Stimulated activated CD4-positive, alpha-beta T cell treated with anti-CD3 and anti-CD28 coated beads, Interleukin-12 subunit alpha, Interleukin-12 subunit beta, amount 100 ng/mL, for 24 hours (primary cell): Measurements from ENCODE around the gene ITPR3.

Experiments
- DNase-seq, 2 experiments: peaks; one replicate each; pipeline ENCODE4 v3.0.0-alpha.2; 2020; ENCODE audit warnings: low read depth in 2 of 2

The ITPR3 gene

DNA sequence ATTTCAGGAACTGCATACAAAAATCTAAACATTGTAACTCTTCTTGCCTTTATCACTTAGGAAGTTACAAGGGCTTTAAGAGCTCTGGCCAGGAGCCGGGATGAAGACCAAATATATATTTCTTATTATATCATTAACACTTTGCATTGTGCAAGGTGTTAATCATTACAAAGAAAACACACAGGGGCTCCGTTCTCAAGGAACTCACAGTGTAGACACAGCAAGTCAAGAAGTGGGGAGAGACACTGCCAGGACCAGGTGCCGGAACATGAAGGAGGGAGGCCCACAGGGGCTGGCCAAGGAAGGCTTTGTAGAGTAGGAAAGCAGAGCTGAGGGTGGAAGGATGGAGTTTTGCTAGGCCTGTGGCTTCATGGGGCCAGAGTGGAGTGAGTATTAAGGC lies 17.4 kb downstream of the ITPR3 start:
- no peak for DNase-seq

DNA sequence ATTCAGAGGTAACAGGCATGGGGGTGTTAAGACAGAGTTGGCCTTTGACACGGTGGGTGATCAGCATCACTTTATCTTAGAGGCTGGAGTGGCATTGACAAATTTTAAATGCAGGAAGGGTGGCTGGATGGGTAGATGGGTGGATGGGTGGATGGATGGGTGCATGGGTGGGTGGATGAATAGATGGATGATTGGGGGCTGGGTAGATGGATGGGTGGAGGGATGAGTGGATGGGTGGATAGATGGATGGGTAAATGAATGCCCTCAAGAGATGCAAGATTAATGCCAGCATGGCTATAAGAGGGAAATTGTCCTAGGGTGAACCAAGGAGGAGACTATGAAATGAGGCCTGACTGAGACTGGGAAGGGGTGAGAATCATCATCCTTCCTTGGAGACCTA lies 18.4 kb downstream of the ITPR3 start:
- no peak for DNase-seq

DNA sequence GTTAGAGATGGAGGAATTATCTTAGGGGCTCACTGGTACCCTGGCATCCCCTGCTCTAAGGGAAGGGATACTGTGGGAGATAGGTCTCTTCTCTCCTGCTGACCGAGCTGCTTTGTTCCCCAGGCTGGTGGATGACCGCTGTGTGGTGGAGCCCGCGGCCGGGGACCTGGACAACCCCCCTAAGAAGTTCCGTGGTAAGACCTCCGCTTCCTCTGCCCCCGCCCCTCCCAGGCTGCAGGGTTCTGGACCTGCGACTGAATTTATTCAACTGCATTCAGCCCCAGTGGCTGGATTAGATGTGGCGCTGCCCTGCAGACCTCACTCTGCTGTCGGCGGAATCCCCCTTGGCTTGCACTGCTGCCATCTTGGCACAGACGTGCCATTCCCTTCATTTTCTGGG lies 19.2 kb downstream of the ITPR3 start:
- DNase-seq = no peak

DNA sequence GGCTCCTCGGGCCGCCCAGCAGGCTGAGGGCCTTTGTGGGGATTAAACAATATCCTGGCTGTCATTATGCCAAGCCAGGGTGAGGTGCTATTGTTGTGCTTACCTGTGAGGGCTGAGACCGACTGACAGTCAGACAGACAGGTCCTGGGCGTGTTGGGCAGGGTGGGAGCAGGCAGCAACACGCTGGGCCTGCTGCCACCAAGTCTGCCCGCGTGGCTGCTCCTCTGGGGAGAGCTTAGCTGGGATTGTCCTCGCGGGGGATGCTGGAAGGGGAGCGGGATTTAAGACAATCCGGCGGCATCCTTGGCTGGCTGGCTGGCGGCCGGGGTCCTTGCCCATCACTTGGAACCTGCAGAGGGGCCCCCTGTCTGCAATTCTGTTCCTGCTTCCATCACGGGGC lies 20.0 kb downstream of the ITPR3 start:
- no peak for DNase-seq

DNA sequence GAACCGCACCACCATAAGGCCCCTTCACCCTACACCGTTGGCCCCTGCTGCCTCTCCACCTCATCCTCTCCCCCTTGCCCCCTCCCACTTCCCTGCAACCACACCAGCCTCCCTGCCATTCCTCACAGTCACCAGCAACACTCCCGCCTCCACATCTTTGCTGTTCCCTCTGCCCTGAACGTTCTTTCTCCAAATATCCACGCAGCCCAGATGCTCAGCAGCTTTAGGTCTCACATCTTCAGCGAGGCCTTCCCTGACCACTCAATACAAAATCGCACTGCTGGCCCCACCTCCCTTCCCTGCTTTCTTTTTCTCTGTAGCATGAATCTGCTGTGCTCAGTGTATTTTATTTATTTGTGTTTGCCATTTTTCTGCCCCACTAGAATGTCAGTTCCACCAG lies 20.5 kb downstream of the ITPR3 start:
- no peak for DNase-seq

DNA sequence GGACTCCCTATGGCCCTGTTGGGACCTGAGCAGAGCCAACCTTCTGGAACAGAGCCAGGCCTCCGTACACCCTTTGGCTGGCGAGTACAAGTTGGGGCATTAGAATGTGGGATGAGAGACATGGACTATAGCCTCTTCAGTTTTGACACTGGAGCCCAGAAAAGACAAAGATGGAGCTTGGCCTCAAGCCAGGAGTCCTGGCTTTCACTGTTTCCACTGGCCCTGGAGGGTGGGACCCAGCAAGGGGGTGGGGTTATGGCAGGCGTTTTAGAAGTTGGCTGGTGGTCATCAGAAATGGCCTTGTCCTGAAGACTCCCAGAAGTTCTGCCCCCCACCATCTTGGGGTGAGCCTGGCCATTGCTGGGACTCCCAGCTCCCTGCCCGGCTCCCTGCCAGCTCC lies 21.8 kb downstream of the ITPR3 start:
- no peak for DNase-seq

- no peak for DNase-seq
Measured at GRCh38 chr6:33651403-33651802, 30.3 kb downstream of the ITPR3 start.

GRCh38 chr6:33652002-33652401 lies 30.9 kb downstream of the ITPR3 start:
- DNase-seq = no peak

DNA sequence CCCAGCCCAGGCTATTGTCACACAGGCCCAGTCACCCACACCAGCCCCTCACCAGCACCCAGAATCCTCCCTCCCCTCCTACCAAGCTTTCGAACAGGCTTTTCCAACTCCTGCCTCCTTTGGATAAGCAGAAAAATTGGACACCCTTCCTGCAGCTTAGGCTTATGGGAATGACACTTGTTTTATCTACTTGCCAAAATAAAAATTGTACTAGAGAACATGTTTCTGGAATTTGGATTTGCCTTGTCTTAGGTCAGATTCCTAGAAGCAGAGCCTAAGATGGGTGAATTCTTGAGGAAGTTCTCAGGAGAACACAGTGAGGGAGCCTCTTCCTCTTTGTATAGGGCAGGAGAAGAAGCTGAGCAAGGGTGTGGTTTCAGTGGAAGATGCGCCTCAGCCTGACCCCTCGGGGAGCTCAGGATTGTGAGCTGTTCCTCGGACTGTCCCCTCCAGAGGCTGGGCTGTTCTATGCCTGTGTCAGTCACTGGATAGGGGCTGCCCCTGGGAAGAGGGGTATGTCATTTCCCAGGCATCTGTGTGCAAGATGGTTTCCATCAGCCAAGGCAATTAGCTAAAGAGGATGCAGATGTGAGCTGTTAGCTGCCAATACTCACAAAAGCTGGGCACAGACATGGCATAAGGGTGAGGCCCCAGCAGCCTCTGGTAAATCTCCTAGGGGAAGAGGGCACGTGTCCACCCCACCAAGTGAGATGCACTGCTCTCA lies 33.9 kb downstream of the ITPR3 start:
- no peak for DNase-seq

- DNase-seq = no peak
Measured at GRCh38 chr6:33656844-33657243, 35.7 kb downstream of the ITPR3 start.

- no peak for DNase-seq
Measured at GRCh38 chr6:33658982-33659689, 38.0 kb downstream of the ITPR3 start.

GRCh38 chr6:33659986-33660385 lies 38.9 kb downstream of the ITPR3 start:
- no peak for DNase-seq

DNA sequence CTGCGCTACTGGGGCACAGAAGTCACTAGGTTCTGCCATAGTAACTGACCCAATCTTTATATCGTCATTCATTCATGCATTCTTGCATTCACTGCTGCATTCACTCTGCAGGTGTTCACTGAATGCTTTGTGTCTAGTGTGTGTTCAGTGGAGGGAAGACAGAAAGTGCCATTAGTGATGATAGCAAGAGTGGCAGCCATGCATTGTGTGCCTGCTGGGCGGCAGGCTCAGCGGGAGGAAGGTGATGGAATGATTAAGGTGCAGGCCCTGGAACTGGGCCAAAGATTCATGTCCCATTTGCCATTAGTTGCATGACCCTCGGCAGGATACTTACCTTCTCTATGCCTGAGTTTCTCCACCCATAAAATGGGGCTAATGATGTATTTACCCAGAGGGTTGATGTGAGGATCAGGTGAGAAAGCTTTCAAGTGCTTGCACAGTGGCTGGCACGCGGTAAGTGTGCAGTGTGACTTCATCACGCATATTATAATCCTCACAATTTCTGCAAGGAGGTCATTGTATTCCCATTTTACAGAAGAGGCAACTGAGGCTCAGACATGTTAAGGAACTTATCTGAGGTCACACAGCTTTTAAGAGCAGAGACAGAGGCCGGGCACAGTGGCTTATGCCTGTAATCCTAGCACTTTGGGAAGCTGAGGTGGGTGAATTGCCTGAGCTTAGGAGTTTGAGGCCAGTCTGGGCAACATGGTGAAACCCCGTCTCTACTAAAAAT lies 40.1 kb downstream of the ITPR3 start:
- no peak for DNase-seq

- no peak for DNase-seq
Measured at GRCh38 chr6:33662318-33662717, 41.2 kb downstream of the ITPR3 start.

- DNase-seq = no peak
Measured at GRCh38 chr6:33663028-33663427, 41.9 kb downstream of the ITPR3 start.

GRCh38 chr6:33663727-33664449 lies 42.8 kb downstream of the ITPR3 start:
- DNase-seq = no peak

- no peak for DNase-seq
Measured at GRCh38 chr6:33664506-33665057, 43.5 kb downstream of the ITPR3 start.

DNA sequence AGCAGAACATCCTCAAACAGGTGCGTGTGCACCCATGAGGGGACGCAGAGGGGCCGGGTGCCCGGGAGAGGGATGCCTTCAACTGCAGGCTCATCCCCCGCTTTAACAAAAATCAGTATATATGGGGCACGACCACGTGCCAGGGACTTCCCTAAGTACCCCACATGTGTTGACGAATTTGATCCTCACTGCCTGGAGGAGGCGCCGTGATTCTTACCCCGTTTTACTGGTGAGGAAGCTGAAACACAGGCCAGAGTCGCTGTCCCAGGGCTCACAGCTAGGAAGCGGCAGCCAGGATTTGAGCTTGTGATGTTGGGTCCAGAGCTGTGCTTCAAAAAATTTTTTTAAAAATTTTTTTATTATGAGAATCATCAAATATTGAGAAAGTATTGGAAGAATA lies 44.8 kb downstream of the ITPR3 start:
- no peak for DNase-seq

DNA sequence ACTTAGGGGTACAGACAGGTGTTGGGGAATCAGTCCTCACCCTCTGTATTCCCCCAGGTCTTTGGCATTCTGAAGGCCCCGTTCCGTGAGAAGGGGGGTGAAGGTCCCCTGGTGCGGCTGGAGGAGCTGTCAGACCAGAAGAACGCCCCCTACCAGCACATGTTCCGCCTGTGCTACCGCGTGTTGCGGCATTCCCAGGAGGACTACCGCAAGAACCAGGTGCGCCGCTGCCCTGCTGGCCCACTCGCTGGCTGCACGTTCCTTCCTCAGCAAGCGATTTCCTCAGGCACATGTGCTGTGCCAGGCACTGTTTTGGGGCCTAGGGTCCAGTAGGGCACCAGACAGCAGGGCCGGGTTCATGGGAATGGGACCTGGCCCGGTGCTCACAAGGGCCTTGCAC lies 46.0 kb downstream of the ITPR3 start:
- no peak for DNase-seq

GRCh38 chr6:33667776-33668175 lies 46.7 kb downstream of the ITPR3 start:
- no peak for DNase-seq

DNA sequence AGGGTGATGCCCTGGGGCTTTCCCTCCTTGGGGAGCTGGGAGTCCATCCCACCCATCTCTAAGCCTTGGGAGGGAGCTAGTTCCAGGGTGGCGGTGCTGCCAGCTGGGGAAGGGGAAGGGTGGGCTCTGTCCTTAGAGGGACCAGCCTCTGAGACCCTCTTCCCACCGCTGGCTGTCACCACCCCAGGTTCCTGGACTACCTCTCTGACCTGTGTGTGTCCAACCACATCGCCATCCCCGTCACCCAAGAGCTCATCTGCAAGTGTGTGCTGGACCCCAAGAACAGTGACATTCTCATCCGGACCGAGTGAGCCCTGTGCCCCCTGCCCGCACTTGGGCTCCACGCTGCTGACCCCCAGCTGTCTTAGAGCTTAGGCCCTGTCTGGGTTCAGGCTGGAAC lies 47.2 kb downstream of the ITPR3 start:
- DNase-seq = no peak

DNA sequence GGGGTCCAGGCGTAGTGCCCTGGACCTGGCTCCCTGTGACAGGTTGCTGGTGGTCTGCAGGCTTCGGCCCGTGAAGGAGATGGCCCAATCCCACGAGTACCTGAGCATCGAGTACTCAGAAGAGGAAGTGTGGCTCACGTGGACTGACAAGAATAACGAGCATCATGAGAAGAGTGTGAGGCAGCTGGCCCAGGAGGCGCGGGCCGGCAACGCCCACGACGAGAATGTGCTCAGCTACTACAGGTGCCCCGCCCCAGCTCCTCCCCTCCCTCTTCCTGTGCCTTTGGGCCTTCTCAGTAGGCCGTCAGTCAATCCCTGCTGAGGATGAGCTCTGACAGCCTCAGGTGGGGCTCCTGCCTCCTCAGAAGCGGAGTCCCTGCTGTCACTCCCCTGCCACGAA lies 47.8 kb downstream of the ITPR3 start:
- DNase-seq = peak in 1 of 2 experiments; percentile 26
